Jurkat, Clone E6-1 (cell line): ENCODE results near the gene HAUS3.

Source experiments
- DNase-seq: peaks from one replicate; pipeline ENCODE4 v3.0.0-alpha.2; 2011; ENCODE audit warnings: low read depth, low spot score
- H3K4me3 ChIP-seq: 2 replicates; pipeline ENCODE4 v1.5.1; 2011; ENCODE audit warnings: mild to moderate bottlenecking, low read length, control low read depth, moderate library complexity

Gene HAUS3

GRCh38 chr4:2180410-2180809 lies 61.5 kb downstream of the HAUS3 start:
- H3K4me3 ChIP-seq: no peak overlapping the region
- DNase-seq: no peak

DNA sequence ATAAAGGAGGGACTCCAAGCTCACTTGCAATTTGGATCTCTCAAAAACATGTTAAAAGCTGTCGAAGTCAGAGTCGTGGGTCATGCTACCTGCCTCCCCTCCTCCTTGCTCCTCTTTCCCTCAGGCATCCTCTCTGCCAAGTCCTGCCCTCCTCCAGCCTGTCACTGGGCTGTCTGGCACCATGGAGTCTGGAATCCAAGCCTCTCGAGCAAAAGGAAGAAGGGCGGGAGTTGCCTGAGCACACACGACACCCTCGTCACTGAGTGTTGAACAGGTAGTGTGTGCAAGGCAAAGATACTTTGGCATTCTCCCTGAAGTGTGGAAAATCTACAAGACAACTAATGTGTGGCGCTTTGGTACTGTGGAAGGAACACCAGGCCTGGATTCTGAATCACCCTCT lies 62.2 kb downstream of the HAUS3 start:
- DNase-seq: no peak

DNA sequence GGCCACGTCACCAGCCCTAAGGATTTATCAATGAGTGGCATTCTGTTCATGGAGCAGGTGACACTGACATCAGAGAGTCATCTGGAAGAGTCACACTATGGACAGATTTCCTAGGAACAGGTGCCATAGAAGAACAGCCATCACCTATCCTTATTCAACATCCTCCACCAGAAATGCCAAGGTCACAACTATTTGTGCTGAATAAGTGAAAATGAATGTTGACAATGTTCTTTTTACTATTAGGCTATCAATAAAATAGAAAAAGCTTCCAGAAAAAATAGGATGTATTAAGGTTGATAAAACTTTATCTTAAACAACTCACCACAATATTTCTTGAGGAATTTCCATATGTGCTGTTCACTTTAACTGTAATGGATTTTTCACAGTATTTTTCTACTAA lies 62.9 kb downstream of the HAUS3 start:
- no peak overlapping the region for H3K4me3 ChIP-seq
- DNase-seq: no peak

More for the DNA sequence above, 62.2 kb downstream of the HAUS3 start:
- H3K4me3 ChIP-seq: no peak overlapping the region
